ENCODE results near the gene SGCA. TPM values are rescaled to one million over a fixed set of nuclear protein-coding genes. Genes with fewer than 3 reads are reported as not detected.

Gene SGCA
- total RNA-seq, 2 experiments from 2014 or later: 0.57 to 1.1 TPM

- DNase-seq (ENCODE audit: low spot score): no peak
Observed at GRCh38 chr17:50164697-50164988, 1.2 kb upstream of the SGCA start.

GRCh38 chr17:50165066-50165465, 739 bp upstream of the SGCA start:
- peaks cover 40% of the 10 kb centered on the region for H3K4me1 ChIP-seq (ENCODE audit: insufficient read depth, low read length, poor library complexity, severe bottlenecking)
- DNase-seq (ENCODE audit: low spot score): no peak
- BruUV-seq (replicated peaks): no TSS peak
- H2AFZ ChIP-seq (ENCODE audit: low read length): no peak overlapping the region
- no peak overlapping the region for H3K27ac ChIP-seq (ENCODE audit: low read depth, low read length, poor library complexity, severe bottlenecking)
- no peaks in the 10 kb centered on the region for H3K79me2 ChIP-seq (ENCODE audit: insufficient read depth, low read depth, low read length)
- intact Hi-C loops (cut with micrococcal nuclease; ENCODE audit: unreplicated experiment): no loop called here
- no peaks in the 10 kb centered on the region for H3K9me3 ChIP-seq (ENCODE audit: low read length)
- CTCF ChIA-PET (ENCODE audit: unreplicated experiment): interaction anchor here (0.5 kb wide), 1 partner anchor 14 kb away, joined by 4 read pairs; no protein-coding TSS in a partner anchor
- POLR2A ChIA-PET: no interaction called here
- H3K4me2 ChIP-seq (ENCODE audit: low read length): no peak overlapping the region
- no peaks in the 10 kb centered on the region for H3K9me2 ChIP-seq (ENCODE audit: insufficient read depth, low read length)
- H3K4me3 ChIP-seq (ENCODE audit: low read depth, low read length, poor library complexity, severe bottlenecking): no peak overlapping the region
- H4K20me1 ChIP-seq (ENCODE audit: insufficient read depth, low read length): no peaks in the 10 kb centered on the region
- TF ChIP-seq EZH2phosphoT487 (IDR thresholded peaks at IDR 0.05; ENCODE audit: borderline replicate concordance, low read depth, low read length): no peak
- TF ChIP-seq CTCF (conservative IDR thresholded peaks at IDR 0.05; ENCODE audit: low read length): no peak
- H3K36me3 ChIP-seq (ENCODE audit: insufficient read depth, low read length): no peaks in the 10 kb centered on the region

More at GRCh38 chr17:50164697-50164988, 1.2 kb upstream of the SGCA start:
- no TSS peak for BruUV-seq (replicated peaks)
- Histone ChIP-seq H3K79me2 (ENCODE audit: insufficient read depth, low read depth, low read length) (no peaks in the 10 kb centered on the region), H3K9me2 (ENCODE audit: insufficient read depth, low read length) (no peaks in the 10 kb centered on the region), H3K9me3 (ENCODE audit: low read length) (no peaks in the 10 kb centered on the region), H3K4me2 (ENCODE audit: low read length) (no peak overlapping the region), H3K27ac (ENCODE audit: low read depth, low read length, poor library complexity, severe bottlenecking) (no peak overlapping the region), H2AFZ (ENCODE audit: low read length) (no peak overlapping the region), H3K36me3 (ENCODE audit: insufficient read depth, low read length) (no peaks in the 10 kb centered on the region), H4K20me1 (ENCODE audit: insufficient read depth, low read length) (no peaks in the 10 kb centered on the region), H3K4me1 (ENCODE audit: insufficient read depth, low read length, poor library complexity, severe bottlenecking) (peaks cover 40% of the 10 kb centered on the region), H3K4me3 (ENCODE audit: low read depth, low read length, poor library complexity, severe bottlenecking) (no peak overlapping the region)
- POLR2A ChIA-PET: no interaction called here
- intact Hi-C loops (cut with micrococcal nuclease; ENCODE audit: unreplicated experiment): no loop called here
- CTCF ChIA-PET (ENCODE audit: unreplicated experiment): interaction anchor here (0.5 kb wide), 1 partner anchor 13 kb away, joined by 4 read pairs; no protein-coding TSS in a partner anchor
- TF ChIP-seq EZH2phosphoT487 (IDR thresholded peaks at IDR 0.05; ENCODE audit: borderline replicate concordance, low read depth, low read length): no peak
- no peak for TF ChIP-seq CTCF (conservative IDR thresholded peaks at IDR 0.05; ENCODE audit: low read length)

- intact Hi-C loops (cut with micrococcal nuclease; ENCODE audit: unreplicated experiment): no loop called here
- peaks cover 40% of the 10 kb centered on the region for H3K4me1 ChIP-seq (ENCODE audit: insufficient read depth, low read length, poor library complexity, severe bottlenecking)
- CTCF ChIA-PET (ENCODE audit: unreplicated experiment): no interaction called here
Observed at GRCh38 chr17:50165466-50165865, 339 bp upstream of the SGCA start.

More at GRCh38 chr17:50165466-50165865, 339 bp upstream of the SGCA start:
- H3K79me2 ChIP-seq (ENCODE audit: insufficient read depth, low read depth, low read length): no peaks in the 10 kb centered on the region
- no peak overlapping the region for H3K4me3 ChIP-seq (ENCODE audit: low read depth, low read length, poor library complexity, severe bottlenecking)
- no peaks in the 10 kb centered on the region for H3K36me3 ChIP-seq (ENCODE audit: insufficient read depth, low read length)
- POLR2A ChIA-PET: interaction anchor here (0.6 kb wide), 1 partner anchor 35 kb away, joined by 7 read pairs; no protein-coding TSS in a partner anchor
- H3K9me2 ChIP-seq (ENCODE audit: insufficient read depth, low read length): no peaks in the 10 kb centered on the region
- no peaks in the 10 kb centered on the region for H3K9me3 ChIP-seq (ENCODE audit: low read length)
- H4K20me1 ChIP-seq (ENCODE audit: insufficient read depth, low read length): no peaks in the 10 kb centered on the region
- TF ChIP-seq EZH2phosphoT487 (IDR thresholded peaks at IDR 0.05; ENCODE audit: borderline replicate concordance, low read depth, low read length) (no peak), CTCF (conservative IDR thresholded peaks at IDR 0.05; ENCODE audit: low read length) (no peak)
- no peak for DNase-seq (ENCODE audit: low spot score)
- H3K4me2 ChIP-seq (ENCODE audit: low read length): no peak overlapping the region
- H3K27ac ChIP-seq (ENCODE audit: low read depth, low read length, poor library complexity, severe bottlenecking): no peak overlapping the region
- BruUV-seq (replicated peaks): no TSS peak
- no peak overlapping the region for H2AFZ ChIP-seq (ENCODE audit: low read length)
